ENCODE data around the gene TRMT1.

Gene TRMT1

GRCh38 chr19:13100031-13100588 is 16.4 kb downstream of the TRMT1 start:
- no peaks in the 10 kb centered on the region for H3K27me3 ChIP-seq (ENCODE audit: insufficient read depth, low read length)
- H3K27ac ChIP-seq (ENCODE audit: low read depth, low read length): no peak overlapping the region
- H3K4me3 ChIP-seq (ENCODE audit: low read depth, low read length): no peak overlapping the region
- no peak overlapping the region for H2AFZ ChIP-seq (ENCODE audit: low read length, unreplicated experiment)
- H3K79me2 ChIP-seq (ENCODE audit: control insufficient read depth, insufficient read depth, low read length, unreplicated experiment): no peaks in the 10 kb centered on the region
- no peaks in the 10 kb centered on the region for H3K36me3 ChIP-seq (ENCODE audit: insufficient read depth, low read length)
- peaks cover 9% of the 10 kb centered on the region for H3K4me1 ChIP-seq (ENCODE audit: control insufficient read depth, insufficient read depth, low read length, unreplicated experiment)

- H3K27ac ChIP-seq (ENCODE audit: low read depth, low read length): no peak overlapping the region
- H3K79me2 ChIP-seq (ENCODE audit: control insufficient read depth, insufficient read depth, low read length, unreplicated experiment): no peaks in the 10 kb centered on the region
- H2AFZ ChIP-seq (ENCODE audit: low read length, unreplicated experiment): no peak overlapping the region
- H3K4me3 ChIP-seq (ENCODE audit: low read depth, low read length): no peak overlapping the region
- H3K36me3 ChIP-seq (ENCODE audit: insufficient read depth, low read length): no peaks in the 10 kb centered on the region
- H3K4me1 ChIP-seq (ENCODE audit: control insufficient read depth, insufficient read depth, low read length, unreplicated experiment): peaks cover 9% of the 10 kb centered on the region
- H3K27me3 ChIP-seq (ENCODE audit: insufficient read depth, low read length): no peaks in the 10 kb centered on the region
Measured at GRCh38 chr19:13099073-13099999, 17.2 kb downstream of the TRMT1 start.

- Histone ChIP-seq H3K27me3 (ENCODE audit: insufficient read depth, low read length) (no peaks in the 10 kb centered on the region), H3K4me1 (ENCODE audit: control insufficient read depth, insufficient read depth, low read length, unreplicated experiment) (peaks cover 9% of the 10 kb centered on the region), H3K27ac (ENCODE audit: low read depth, low read length) (no peak overlapping the region), H3K36me3 (ENCODE audit: insufficient read depth, low read length) (no peaks in the 10 kb centered on the region), H3K4me3 (ENCODE audit: low read depth, low read length) (no peak overlapping the region), H3K79me2 (ENCODE audit: control insufficient read depth, insufficient read depth, low read length, unreplicated experiment) (no peaks in the 10 kb centered on the region), H2AFZ (ENCODE audit: low read length, unreplicated experiment) (no peak overlapping the region)
Measured at GRCh38 chr19:13098277-13099072, 18.1 kb downstream of the TRMT1 start.

- Histone ChIP-seq H3K4me1 (ENCODE audit: control insufficient read depth, insufficient read depth, low read length, unreplicated experiment) (peaks cover 3% of the 10 kb centered on the region), H2AFZ (ENCODE audit: low read length, unreplicated experiment) (no peak overlapping the region), H3K4me3 (ENCODE audit: low read depth, low read length) (no peak overlapping the region), H3K36me3 (ENCODE audit: insufficient read depth, low read length) (no peaks in the 10 kb centered on the region), H3K27me3 (ENCODE audit: insufficient read depth, low read length) (no peaks in the 10 kb centered on the region), H3K27ac (ENCODE audit: low read depth, low read length) (no peak overlapping the region), H3K79me2 (ENCODE audit: control insufficient read depth, insufficient read depth, low read length, unreplicated experiment) (no peaks in the 10 kb centered on the region)
Measured at GRCh38 chr19:13097463-13098258, 18.9 kb downstream of the TRMT1 start.

- Histone ChIP-seq H3K27me3 (ENCODE audit: insufficient read depth, low read length) (no peaks in the 10 kb centered on the region), H3K4me1 (ENCODE audit: control insufficient read depth, insufficient read depth, low read length, unreplicated experiment) (no peaks in the 10 kb centered on the region), H3K36me3 (ENCODE audit: insufficient read depth, low read length) (no peaks in the 10 kb centered on the region), H3K4me3 (ENCODE audit: low read depth, low read length) (no peak overlapping the region), H2AFZ (ENCODE audit: low read length, unreplicated experiment) (no peak overlapping the region), H3K27ac (ENCODE audit: low read depth, low read length) (no peak overlapping the region), H3K79me2 (ENCODE audit: control insufficient read depth, insufficient read depth, low read length, unreplicated experiment) (no peaks in the 10 kb centered on the region)
Measured at GRCh38 chr19:13097033-13097462, 19.5 kb downstream of the TRMT1 start.

GRCh38 chr19:13095934-13096927 is 20.3 kb downstream of the TRMT1 start:
- Histone ChIP-seq H3K79me2 (ENCODE audit: control insufficient read depth, insufficient read depth, low read length, unreplicated experiment) (no peaks in the 10 kb centered on the region), H2AFZ (ENCODE audit: low read length, unreplicated experiment) (no peak overlapping the region), H3K4me1 (ENCODE audit: control insufficient read depth, insufficient read depth, low read length, unreplicated experiment) (peaks cover 5% of the 10 kb centered on the region), H3K36me3 (ENCODE audit: insufficient read depth, low read length) (no peaks in the 10 kb centered on the region), H3K4me3 (ENCODE audit: low read depth, low read length) (no peak overlapping the region), H3K27ac (ENCODE audit: low read depth, low read length) (no peak overlapping the region), H3K27me3 (ENCODE audit: insufficient read depth, low read length) (no peaks in the 10 kb centered on the region)

- no peaks in the 10 kb centered on the region for H3K79me2 ChIP-seq (ENCODE audit: control insufficient read depth, insufficient read depth, low read length, unreplicated experiment)
- H3K4me3 ChIP-seq (ENCODE audit: low read depth, low read length): no peak overlapping the region
- no peak overlapping the region for H2AFZ ChIP-seq (ENCODE audit: low read length, unreplicated experiment)
- H3K4me1 ChIP-seq (ENCODE audit: control insufficient read depth, insufficient read depth, low read length, unreplicated experiment): peaks cover 9% of the 10 kb centered on the region
- no peaks in the 10 kb centered on the region for H3K36me3 ChIP-seq (ENCODE audit: insufficient read depth, low read length)
- no peak overlapping the region for H3K27ac ChIP-seq (ENCODE audit: low read depth, low read length)
- no peaks in the 10 kb centered on the region for H3K27me3 ChIP-seq (ENCODE audit: insufficient read depth, low read length)
Measured at GRCh38 chr19:13095393-13095784, 21.2 kb downstream of the TRMT1 start.

GRCh38 chr19:13094771-13095392 is 21.7 kb downstream of the TRMT1 start:
- no peaks in the 10 kb centered on the region for H3K27me3 ChIP-seq (ENCODE audit: insufficient read depth, low read length)
- no peak overlapping the region for H2AFZ ChIP-seq (ENCODE audit: low read length, unreplicated experiment)
- H3K4me1 ChIP-seq (ENCODE audit: control insufficient read depth, insufficient read depth, low read length, unreplicated experiment): peaks cover 9% of the 10 kb centered on the region
- no peaks in the 10 kb centered on the region for H3K79me2 ChIP-seq (ENCODE audit: control insufficient read depth, insufficient read depth, low read length, unreplicated experiment)
- no peak overlapping the region for H3K27ac ChIP-seq (ENCODE audit: low read depth, low read length)
- H3K36me3 ChIP-seq (ENCODE audit: insufficient read depth, low read length): no peaks in the 10 kb centered on the region
- H3K4me3 ChIP-seq (ENCODE audit: low read depth, low read length): no peak overlapping the region

- no peak overlapping the region for H3K27ac ChIP-seq (ENCODE audit: low read depth, low read length)
- H2AFZ ChIP-seq (ENCODE audit: low read length, unreplicated experiment): no peak overlapping the region
- peaks cover 9% of the 10 kb centered on the region for H3K4me1 ChIP-seq (ENCODE audit: control insufficient read depth, insufficient read depth, low read length, unreplicated experiment)
- H3K27me3 ChIP-seq (ENCODE audit: insufficient read depth, low read length): no peaks in the 10 kb centered on the region
- H3K36me3 ChIP-seq (ENCODE audit: insufficient read depth, low read length): no peaks in the 10 kb centered on the region
- H3K4me3 ChIP-seq (ENCODE audit: low read depth, low read length): no peak overlapping the region
- H3K79me2 ChIP-seq (ENCODE audit: control insufficient read depth, insufficient read depth, low read length, unreplicated experiment): no peaks in the 10 kb centered on the region
Measured at GRCh38 chr19:13094106-13094504, 22.4 kb downstream of the TRMT1 start.

Measured in ACC112 (cell line).